ENCODE results near the gene XKR7. TPM values are rescaled to one million over a fixed set of nuclear protein-coding genes. Genes with fewer than 3 reads are reported as not detected.

XKR7 gene
- total RNA-seq, 1 experiment from 2014 or later = 1.3 TPM

- Histone ChIP-seq H3K56ac (ENCODE audit: insufficient read length, low read depth, low read length) (no peak overlapping the region), H2BK120ac (ENCODE audit: low read depth, low read length, poor library complexity, severe bottlenecking) (no peak overlapping the region), H4K91ac (ENCODE audit: insufficient read length, low read depth, low read length) (no peak overlapping the region), H3K79me1 (ENCODE audit: insufficient read depth, low read depth, low read length, poor library complexity, severe bottlenecking) (no peaks in the 10 kb centered on the region), H3K4ac (ENCODE audit: low read depth, low read length) (no peak overlapping the region), H2BK5ac (ENCODE audit: insufficient read length, low read length) (no peak overlapping the region), H3K18ac (ENCODE audit: insufficient read length, low read depth, low read length) (no peak overlapping the region), H3K4me1 (ENCODE audit: insufficient read depth, low read length) (no peaks in the 10 kb centered on the region), H3K23ac (ENCODE audit: insufficient read length, low read depth, low read length) (no peak overlapping the region), H3K27ac (ENCODE audit: insufficient read length, low read depth, low read length) (no peak overlapping the region), H2BK12ac (ENCODE audit: insufficient read length, low read depth, low read length) (no peak overlapping the region), H3K79me2 (ENCODE audit: insufficient read depth, low read length) (no peaks in the 10 kb centered on the region), H2AFZ (ENCODE audit: low read length) (no peak overlapping the region), H3K9ac (ENCODE audit: extremely low read depth, insufficient read length, low read length) (no peak overlapping the region), H3T11ph (ENCODE audit: low read length) (no peak overlapping the region), H4K5ac (ENCODE audit: insufficient read length, low read depth, low read length) (no peak overlapping the region), H3K27me3 (ENCODE audit: insufficient read depth, low read length) (peaks cover 12% of the 10 kb centered on the region; the same call in 1 of the 2 replicates), H3K14ac (ENCODE audit: insufficient read depth, low read length) (no peak overlapping the region), H2BK15ac (ENCODE audit: low read depth, low read length) (no peak overlapping the region), H3K23me2 (ENCODE audit: insufficient read length, low read depth, low read length, poor library complexity, severe bottlenecking) (peaks cover 20% of the 10 kb centered on the region), H2AK5ac (ENCODE audit: insufficient read length, low read length) (no peak overlapping the region), H2BK20ac (ENCODE audit: low read depth, low read length, poor library complexity, severe bottlenecking) (no peak overlapping the region), H4K8ac (replicated peaks; ENCODE audit: insufficient read length, low read depth, low read length) (no peak overlapping the region), H3K9me3 (ENCODE audit: control insufficient read depth, low read depth, low read length) (no peaks in the 10 kb centered on the region), H4K20me1 (ENCODE audit: control insufficient read depth, insufficient read depth, insufficient read length) (no peaks in the 10 kb centered on the region), H3K4me2 (ENCODE audit: insufficient read depth, insufficient read length, low read length) (no peak overlapping the region)
- Mint-ChIP-seq H3K4me3 (peak overlapping the region in 1 of 2 experiments; percentile 88; a peak in 2 of 5 replicates), H3K9me3 (no peaks in the 10 kb centered on the region), H3K27ac (no peak overlapping the region), H3K27me3 (ENCODE audit: low read depth) (peaks cover 75% of the 10 kb centered on the region), H3K4me1 (peaks cover 23 to 24% of the 10 kb centered on the region in 2 experiments), H3K36me3 (ENCODE audit: insufficient read depth in 1 of 3, low read depth in 3 of 3) (no peaks in the 10 kb centered on the region; a peak in 1 of 7 replicates)
- WGBS (ENCODE audit: extremely low coverage, insufficient read length, low lambda C conversion rate) = no CpG with 5 or more reads among the region's 4 CpGs
- DNase-seq = no peak
- TF ChIP-seq CTCF (conservative IDR thresholded peaks at IDR 0.05) = 0 out of 3 replicates have a peak, but pooled peaks have one; percentile 12
These were observed 82.4 kb downstream of the XKR7 start for GRCh38 chr20:32050324-32050841.

Data from H9 (cell line).